IPS-18a (cell line): Measurements from ENCODE around the gene PRKAR1B.

Experiments used
- H3K27ac ChIP-seq: one replicate; pipeline ENCODE4 v1.5.1; 2013; ENCODE audit warnings: low read length
- H3K27me3 ChIP-seq: one replicate; pipeline ENCODE4 v1.6.1; 2013; ENCODE audit warnings: mild to moderate bottlenecking, low read length; ENCODE audit not compliant: control insufficient read depth, insufficient read depth
- H3K36me3 ChIP-seq: one replicate; pipeline ENCODE4 v1.6.1; 2013; ENCODE audit warnings: low read depth, low read length; ENCODE audit not compliant: control insufficient read depth
- H3K4me1 ChIP-seq: one replicate; pipeline ENCODE4 v1.6.1; 2013; ENCODE audit warnings: low read depth, low read length; ENCODE audit not compliant: control insufficient read depth
- H3K4me3 ChIP-seq: one replicate; pipeline ENCODE4 v1.5.1; 2013; ENCODE audit warnings: low read length
- H3K9ac ChIP-seq: one replicate; pipeline ENCODE4 v1.6.1; 2013; ENCODE audit warnings: mild to moderate bottlenecking, low read length, moderate library complexity
- H3K9me3 ChIP-seq: one replicate; pipeline ENCODE4 v1.6.1; 2013; ENCODE audit warnings: low read depth, low read length; ENCODE audit not compliant: control insufficient read depth

PRKAR1B gene

DNA sequence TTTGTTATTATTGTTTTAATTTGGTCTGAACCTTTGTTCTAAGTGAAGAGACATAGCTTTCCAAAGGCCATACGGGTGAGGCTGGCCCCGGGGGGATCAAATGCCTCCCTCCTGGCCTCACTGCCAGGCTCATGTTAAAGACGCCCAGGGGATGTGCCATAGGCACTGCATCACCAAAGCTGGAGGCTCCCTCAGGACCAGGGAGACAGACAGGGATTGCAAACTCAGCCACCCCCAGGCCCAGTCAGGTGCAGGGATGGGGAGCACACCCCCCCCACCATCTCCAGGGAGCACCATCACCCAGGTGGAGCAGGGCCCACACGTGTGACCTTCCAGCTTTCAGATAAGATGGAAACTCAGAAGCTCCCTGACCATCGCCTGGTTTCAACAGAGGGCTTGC lies 96.5 kb downstream of the PRKAR1B start:
- no peaks in the 10 kb centered on the region for H3K36me3 ChIP-seq
- H3K9ac ChIP-seq, result no peak overlapping the region

DNA sequence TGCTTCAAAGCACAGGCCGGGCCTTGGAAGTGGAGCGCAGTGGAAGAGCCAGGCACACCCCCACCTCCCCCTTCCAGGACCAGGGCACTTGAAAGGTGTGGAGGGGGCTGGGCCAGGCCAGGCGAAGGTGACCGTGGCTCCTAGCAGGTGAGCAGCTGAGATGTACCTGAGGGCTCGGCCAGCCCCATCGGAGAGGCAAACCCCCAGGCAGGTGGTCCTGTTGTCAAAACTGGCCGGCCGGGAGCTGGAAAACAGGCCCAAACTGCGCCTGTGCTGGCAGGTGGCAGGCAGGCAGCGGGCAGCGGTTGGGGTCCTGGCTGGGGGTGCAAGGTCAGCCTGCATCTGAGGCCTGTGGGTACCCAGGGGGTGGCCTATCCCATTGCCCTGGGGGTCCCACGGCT lies 97.0 kb downstream of the PRKAR1B start:
- Histone ChIP-seq H3K27me3 (no peaks in the 10 kb centered on the region), H3K9ac (no peak overlapping the region), H3K4me3 (no peak overlapping the region), H3K27ac (no peak overlapping the region), H3K36me3 (no peaks in the 10 kb centered on the region), H3K9me3 (no peaks in the 10 kb centered on the region), H3K4me1 (no peaks in the 10 kb centered on the region)

More for the DNA sequence above, 96.5 kb downstream of the PRKAR1B start:
- H3K4me1 ChIP-seq, result no peaks in the 10 kb centered on the region
- H3K4me3 ChIP-seq, result no peak overlapping the region
- H3K27ac ChIP-seq, result no peak overlapping the region
- H3K27me3 ChIP-seq, result no peaks in the 10 kb centered on the region
- H3K9me3 ChIP-seq, result no peaks in the 10 kb centered on the region

DNA sequence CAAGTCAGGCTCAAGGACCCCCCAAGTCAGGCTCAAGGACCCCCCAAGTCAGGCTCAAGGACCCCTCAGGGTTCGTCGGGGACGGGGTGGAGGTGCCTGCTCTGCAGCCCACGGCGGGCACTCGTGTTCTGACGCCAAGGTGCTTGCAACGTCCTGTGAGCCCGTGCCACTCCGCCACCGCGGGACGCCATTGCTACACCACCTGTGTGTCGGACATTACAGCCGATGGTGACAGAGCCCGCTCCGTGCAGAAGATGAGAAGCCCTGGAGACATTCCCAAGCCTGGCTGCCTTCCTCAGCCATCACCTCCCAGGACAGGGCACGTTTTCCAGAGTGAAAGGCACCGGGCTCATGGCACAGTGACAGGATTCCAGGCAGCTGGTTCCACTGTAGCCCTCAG lies 98.3 kb downstream of the PRKAR1B start:
- H3K27me3 ChIP-seq, result no peaks in the 10 kb centered on the region
- H3K9me3 ChIP-seq, result no peaks in the 10 kb centered on the region
- H3K9ac ChIP-seq, result no peak overlapping the region
- no peaks in the 10 kb centered on the region for H3K4me1 ChIP-seq
- no peak overlapping the region for H3K4me3 ChIP-seq
- H3K36me3 ChIP-seq, result no peaks in the 10 kb centered on the region
- no peak overlapping the region for H3K27ac ChIP-seq

DNA sequence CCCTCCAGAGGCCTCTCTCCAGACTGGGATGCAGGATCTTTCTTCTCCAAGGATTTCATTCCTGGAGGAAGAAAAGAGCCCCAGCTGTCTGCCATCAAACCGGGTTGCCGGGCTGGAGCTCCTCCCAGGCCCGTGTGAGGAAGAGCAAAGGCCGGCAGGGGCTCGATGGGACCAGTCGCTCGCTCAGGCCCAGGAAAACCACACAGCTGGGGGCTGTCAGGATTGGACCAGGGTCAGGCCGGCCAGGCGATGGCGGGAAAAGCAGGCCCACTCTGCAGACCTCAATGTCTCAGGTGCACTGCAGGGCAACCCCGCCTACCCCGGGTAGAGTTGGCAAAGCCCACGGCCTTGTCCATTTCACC lies 98.7 kb downstream of the PRKAR1B start:
- no peak overlapping the region for H3K4me3 ChIP-seq
- H3K36me3 ChIP-seq, result no peaks in the 10 kb centered on the region
- H3K27ac ChIP-seq, result no peak overlapping the region
- no peaks in the 10 kb centered on the region for H3K27me3 ChIP-seq
- H3K4me1 ChIP-seq, result no peaks in the 10 kb centered on the region
- H3K9me3 ChIP-seq, result no peaks in the 10 kb centered on the region
- no peak overlapping the region for H3K9ac ChIP-seq

DNA sequence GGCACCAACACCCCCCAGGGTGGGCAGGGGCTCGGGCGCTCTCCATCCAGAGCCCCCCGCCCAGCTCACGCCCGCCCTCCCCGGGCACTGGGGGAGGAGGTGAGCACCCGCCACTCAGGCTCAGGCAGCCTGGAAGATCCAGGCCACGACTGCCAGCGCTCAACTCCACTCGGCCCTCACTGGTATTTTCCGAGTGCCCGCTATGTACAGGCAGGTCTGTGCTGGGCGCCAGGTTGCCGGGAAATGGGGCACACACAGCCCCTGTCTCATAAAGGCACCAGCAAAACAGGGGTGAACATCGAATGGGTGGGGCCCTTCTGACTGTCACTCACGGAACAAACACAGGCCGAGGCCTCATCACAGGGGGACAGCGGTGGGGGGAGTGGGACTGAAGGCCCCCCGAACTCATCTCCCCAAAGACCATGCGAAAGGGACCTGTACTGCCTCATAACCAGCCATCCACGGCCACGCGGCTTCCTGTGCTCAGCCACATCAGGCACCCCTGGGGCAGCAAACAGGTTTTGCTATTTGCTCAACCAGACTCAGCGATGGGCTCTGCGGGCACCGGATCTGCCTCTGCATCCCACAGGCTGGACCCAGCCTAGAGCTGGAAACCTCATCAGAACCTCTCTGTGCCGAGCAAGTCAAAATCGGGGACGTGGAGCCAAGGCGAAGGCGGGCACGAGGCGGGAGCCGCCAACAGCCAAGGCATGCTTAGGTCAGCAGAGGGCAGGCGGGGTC lies 99.2 kb downstream of the PRKAR1B start:
- Histone ChIP-seq H3K27me3 (no peaks in the 10 kb centered on the region), H3K36me3 (no peaks in the 10 kb centered on the region), H3K4me1 (no peaks in the 10 kb centered on the region), H3K9ac (no peak overlapping the region), H3K4me3 (no peak overlapping the region), H3K9me3 (no peaks in the 10 kb centered on the region), H3K27ac (no peak overlapping the region)

DNA sequence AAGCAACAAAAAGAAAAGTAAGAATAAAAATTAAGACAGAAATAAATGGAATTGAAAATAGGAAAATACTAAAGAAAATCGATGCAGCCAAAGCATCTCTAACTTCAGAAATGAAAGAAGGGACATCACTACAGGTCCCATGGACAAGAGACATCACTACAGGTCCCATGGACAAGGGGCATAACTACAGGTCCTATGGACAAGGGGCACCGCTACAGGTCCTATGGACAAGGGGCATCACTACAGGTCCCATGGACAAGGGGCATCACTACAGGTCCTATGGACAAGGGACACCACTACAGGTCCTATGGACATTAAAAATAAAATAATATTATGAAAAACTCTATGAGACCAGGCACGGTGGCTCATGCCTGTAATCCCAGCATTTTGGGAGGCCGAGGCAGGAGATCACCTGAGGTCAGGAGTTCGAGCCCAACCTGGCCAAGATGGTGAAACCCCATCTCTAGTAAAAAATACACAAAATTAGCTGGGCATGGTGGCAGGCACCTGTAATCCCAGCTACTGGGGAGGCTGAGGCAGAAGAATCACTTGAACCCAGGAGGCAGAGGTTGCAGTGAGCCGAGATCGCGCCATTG lies 101.6 kb downstream of the PRKAR1B start:
- no peaks in the 10 kb centered on the region for H3K27me3 ChIP-seq
- no peaks in the 10 kb centered on the region for H3K36me3 ChIP-seq
- H3K9ac ChIP-seq, result no peak overlapping the region
- H3K27ac ChIP-seq, result no peak overlapping the region
- no peaks in the 10 kb centered on the region for H3K4me1 ChIP-seq
- H3K9me3 ChIP-seq, result peaks cover 7% of the 10 kb centered on the region
- no peak overlapping the region for H3K4me3 ChIP-seq

DNA sequence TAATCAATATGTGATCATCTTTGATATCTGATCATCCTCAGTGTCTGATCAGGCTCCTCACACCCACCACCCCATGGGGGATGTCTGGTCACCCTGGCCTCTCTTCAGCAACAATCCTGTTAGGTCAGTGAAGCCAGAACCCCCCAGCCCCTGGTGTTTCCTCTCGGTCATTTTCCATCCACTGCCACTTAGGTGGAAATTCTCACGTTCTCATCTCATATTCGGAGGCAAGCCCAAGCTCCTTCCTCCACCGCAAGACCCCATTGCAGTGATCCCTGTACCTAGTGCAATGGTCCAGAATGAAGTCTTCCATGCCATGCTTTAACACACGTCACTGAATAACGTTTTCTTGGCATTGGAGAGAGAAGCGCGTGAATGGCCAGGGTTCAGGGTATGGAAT lies 103.6 kb downstream of the PRKAR1B start:
- Histone ChIP-seq H3K36me3 (no peaks in the 10 kb centered on the region), H3K27me3 (no peaks in the 10 kb centered on the region), H3K4me3 (no peak overlapping the region), H3K9me3 (peaks cover 7% of the 10 kb centered on the region), H3K27ac (no peak overlapping the region), H3K9ac (no peak overlapping the region), H3K4me1 (no peaks in the 10 kb centered on the region)

DNA sequence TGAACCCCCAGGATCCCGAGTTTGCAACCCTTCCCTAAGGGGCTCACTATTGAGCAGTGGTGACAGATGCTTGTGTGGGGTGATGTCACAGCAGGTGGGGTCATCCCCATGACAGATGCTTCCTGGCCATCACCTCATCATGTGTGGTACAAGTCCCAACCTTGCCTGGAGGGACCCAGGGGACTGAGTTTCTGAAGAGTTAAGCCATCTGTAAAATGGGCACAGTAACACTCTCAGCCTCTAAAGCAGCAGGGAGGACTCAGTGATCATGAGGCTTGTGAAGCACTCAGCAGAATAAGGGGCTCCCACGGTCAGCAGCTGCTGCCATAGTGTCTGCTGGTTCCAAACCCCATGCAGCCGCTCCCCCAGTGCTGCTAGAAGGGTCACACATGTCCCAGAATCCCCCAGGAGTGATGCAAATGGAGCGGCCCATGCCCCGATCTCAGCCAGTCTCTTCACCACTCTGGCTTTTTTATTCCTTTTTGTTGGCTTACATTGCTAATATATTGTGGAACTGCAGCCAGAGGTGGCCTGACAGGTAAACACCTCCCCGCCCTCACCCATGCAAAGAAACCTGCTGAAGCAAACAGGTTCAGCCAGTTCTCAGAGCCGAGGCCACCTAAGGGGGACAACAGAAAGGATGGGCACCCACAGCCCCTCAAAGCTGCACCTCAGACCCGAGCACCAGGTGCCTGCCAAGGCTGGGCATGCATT lies 105.4 kb downstream of the PRKAR1B start:
- H3K27me3 ChIP-seq, result no peaks in the 10 kb centered on the region
- H3K27ac ChIP-seq, result no peak overlapping the region
- H3K4me3 ChIP-seq, result no peak overlapping the region
- H3K4me1 ChIP-seq, result no peaks in the 10 kb centered on the region
- H3K36me3 ChIP-seq, result no peaks in the 10 kb centered on the region
- peaks cover 7% of the 10 kb centered on the region for H3K9me3 ChIP-seq
- H3K9ac ChIP-seq, result no peak overlapping the region

DNA sequence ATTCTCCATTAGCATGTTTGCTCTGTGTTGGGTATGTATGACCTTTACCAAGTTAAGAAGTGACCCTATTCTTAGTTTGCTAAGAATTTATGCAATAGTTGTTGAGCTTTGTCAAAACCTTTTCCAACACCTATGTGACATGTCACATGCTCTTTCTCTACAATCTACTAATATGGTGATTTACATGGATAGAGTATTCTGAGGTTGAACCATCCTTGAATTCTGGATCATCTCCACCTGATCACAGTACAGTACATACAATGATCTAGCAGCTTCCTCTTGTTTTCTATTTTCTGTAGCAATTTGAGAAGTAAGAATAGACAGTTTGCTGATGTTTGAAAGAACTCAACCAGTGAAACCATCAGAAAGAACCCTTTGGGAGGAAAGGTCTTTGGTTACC lies 106.2 kb downstream of the PRKAR1B start:
- Histone ChIP-seq H3K4me3 (no peak overlapping the region), H3K27ac (no peak overlapping the region)

DNA sequence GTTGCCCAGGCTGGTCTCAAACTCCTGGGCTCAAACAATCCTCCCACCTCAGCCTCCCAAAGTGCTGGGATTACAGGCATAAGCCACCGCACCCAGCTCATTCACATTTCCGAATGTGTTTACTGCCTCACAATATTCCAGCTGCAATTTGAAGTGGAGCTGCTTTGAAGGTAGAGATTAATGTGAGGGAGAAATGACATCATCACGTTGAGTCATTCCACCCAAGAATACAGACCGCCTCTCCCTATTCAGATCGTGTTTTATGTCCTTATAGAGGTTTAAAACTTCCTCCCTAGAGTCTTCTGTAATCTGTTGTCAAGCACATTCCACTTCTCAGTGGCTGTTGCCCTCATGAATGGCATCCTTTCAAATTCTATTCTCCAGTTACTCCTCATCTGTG lies 107.0 kb downstream of the PRKAR1B start:
- Histone ChIP-seq H3K4me3 (no peak overlapping the region), H3K9me3 (peaks cover 7% of the 10 kb centered on the region), H3K4me1 (no peaks in the 10 kb centered on the region), H3K36me3 (no peaks in the 10 kb centered on the region), H3K9ac (no peak overlapping the region), H3K27ac (no peak overlapping the region), H3K27me3 (no peaks in the 10 kb centered on the region)

More for the DNA sequence above, 106.2 kb downstream of the PRKAR1B start:
- H3K27me3 ChIP-seq, result no peaks in the 10 kb centered on the region
- H3K9me3 ChIP-seq, result peaks cover 7% of the 10 kb centered on the region
- no peaks in the 10 kb centered on the region for H3K4me1 ChIP-seq
- H3K9ac ChIP-seq, result no peak overlapping the region
- H3K36me3 ChIP-seq, result no peaks in the 10 kb centered on the region

DNA sequence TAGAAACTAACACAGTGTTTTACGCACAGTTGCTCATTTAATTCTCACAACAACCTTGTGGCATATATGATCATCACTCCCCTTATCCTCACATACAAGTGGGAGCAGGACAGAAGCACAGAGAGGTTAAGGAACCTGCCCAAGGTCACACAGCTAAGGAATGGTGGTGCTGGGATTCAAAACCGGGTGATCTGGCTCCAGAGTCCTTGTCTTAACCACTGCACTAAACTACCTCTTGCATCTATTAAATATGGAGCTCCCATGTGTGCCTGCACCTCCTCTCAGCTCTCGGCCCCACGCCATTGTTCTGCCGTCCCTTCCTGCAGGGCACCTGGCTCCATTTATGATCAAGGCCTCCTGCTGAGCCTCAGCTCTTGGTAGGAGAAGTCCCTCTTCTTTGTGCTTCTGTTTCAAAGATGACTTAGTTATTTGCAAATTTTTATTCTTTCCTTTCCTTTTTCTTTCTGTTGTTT lies 107.7 kb downstream of the PRKAR1B start:
- Histone ChIP-seq H3K4me3 (no peak overlapping the region), H3K9ac (no peak overlapping the region), H3K27ac (no peak overlapping the region), H3K36me3 (no peaks in the 10 kb centered on the region), H3K9me3 (peaks cover 7% of the 10 kb centered on the region), H3K4me1 (no peaks in the 10 kb centered on the region), H3K27me3 (no peaks in the 10 kb centered on the region)
